Pancreas (tissue), 10 donors: ENCODE results near the gene LRRC32. TPM values are rescaled to one million over a fixed set of nuclear protein-coding genes. Genes with fewer than 3 reads are reported as not detected.
A peak's percentile ranks its signal among the peaks of the same experiment; 100 is the strongest.

Experiments
- ATAC-seq, 4 donors: fragments of 200-7000 bp; cut with Tn5 transposase; one replicate each; pipeline versions ENCODE4 v1.8.0 to v1.9.1; 2020; ENCODE audit warnings: mild to moderate bottlenecking in 4 of 4, moderate library complexity in 4 of 4
- DNase-seq, 6 donors: peaks; one replicate each; pipeline ENCODE4 v3.0.0-alpha.2; 2020
- FAIRE-seq: peaks from 2 replicates; lab custom pipeline; 2012; peaks lifted over from hg19 to GRCh38; lab: Jason Lieb, UNC
- H3K27ac ChIP-seq, 4 donors: fragments of 200-600 bp; sonication (generic); 1 replicate in 3 of 4; 2 replicates in 1 of 4; pipeline versions ENCODE4 v1.5.0 to v1.8.0; 2020
- H3K27me3 ChIP-seq, 4 donors: fragments of 200-600 bp; one replicate each; pipeline ENCODE4 v1.8.0; 2021
- H3K36me3 ChIP-seq, 3 donors: fragments of 200-600 bp; sonication (generic) in 1 of 3; one replicate each; pipeline versions ENCODE4 v1.5.0 to v1.8.0; 2020 to 2021
- H3K4me1 ChIP-seq, 3 donors: fragments of 200-600 bp; one replicate each; pipeline ENCODE4 v1.8.0; 2021
- H3K4me3 ChIP-seq, 4 donors: fragments of 200-600 bp; sonication (generic) in 2 of 4; one replicate each; pipeline versions ENCODE4 v1.5.0 to v1.8.0; 2020 to 2021
- H3K9me3 ChIP-seq, 4 donors: fragments of 200-600 bp; one replicate each; pipeline ENCODE4 v1.8.0; 2021
- WGBS, 2 donors: extraction: QIAGEN DNeasy Blood & Tissue Kit; methylation state at CpG; one replicate each; pipeline ENCODE4 v1.1.7; 2013; 5-methylcytosine and 5-hydroxymethylcytosine counted together
- intact Hi-C, 3 donors: fragments of 100-400 bp; cut with DNase I; formaldehyde crosslinking; loops; one replicate each; pipeline versions ENCODE4 v1.11.1 to v1.14.2; 2022
- polyA plus RNA-seq, 2 donors: library from polyadenylated mRNA; stranded (reverse); fragments of 200-250 nt; gene quantifications; one replicate each; pipeline ENCODE4 v1.2.3, GENCODE V29; 2013
- total RNA-seq, 6 donors: library from RNA; stranded (reverse); fragmentation: NEBNext Ultra II Directional in 4 of 6; extraction: Animal tissue kit (Norgen Biotek cat#: 25700) in 4 of 6; gene quantifications; one replicate each; pipeline versions ENCODE4 v1.2.1 to v1.2.4, GENCODE V29; 2021 to 2023
- TF ChIP-seq, protein P1 (sequence below), 4 donors: fragments of 200-600 bp; sonication (generic) in 3 of 4; IDR thresholded peaks; one replicate each; pipeline versions ENCODE4 v1.5.0 to v1.8.0; 2021; ENCODE audit warnings: antibody characterized with exemption in 4 of 4
- donor health status: healthy with polysubstance abuse.
- donor health status: DM: no; HTN: no; CAD: no; lungs with moderate emphysema.
- donor health status: DM: no; HTN: no; CAD: no.
- donor health status: control.
- donor health status: control.
- donor health status: Bipolar disorder and iron deficiency.
- donor health status: DM: yes; HTN: yes; CAD: no.
- donor health status: DM: no; HTN: no; CAD: no.
- donor health status: DM: no; HTN: no; CAD: no.
- donor health status: DM: yes; HTN: yes; CAD: no.

The LRRC32 gene, protein sequence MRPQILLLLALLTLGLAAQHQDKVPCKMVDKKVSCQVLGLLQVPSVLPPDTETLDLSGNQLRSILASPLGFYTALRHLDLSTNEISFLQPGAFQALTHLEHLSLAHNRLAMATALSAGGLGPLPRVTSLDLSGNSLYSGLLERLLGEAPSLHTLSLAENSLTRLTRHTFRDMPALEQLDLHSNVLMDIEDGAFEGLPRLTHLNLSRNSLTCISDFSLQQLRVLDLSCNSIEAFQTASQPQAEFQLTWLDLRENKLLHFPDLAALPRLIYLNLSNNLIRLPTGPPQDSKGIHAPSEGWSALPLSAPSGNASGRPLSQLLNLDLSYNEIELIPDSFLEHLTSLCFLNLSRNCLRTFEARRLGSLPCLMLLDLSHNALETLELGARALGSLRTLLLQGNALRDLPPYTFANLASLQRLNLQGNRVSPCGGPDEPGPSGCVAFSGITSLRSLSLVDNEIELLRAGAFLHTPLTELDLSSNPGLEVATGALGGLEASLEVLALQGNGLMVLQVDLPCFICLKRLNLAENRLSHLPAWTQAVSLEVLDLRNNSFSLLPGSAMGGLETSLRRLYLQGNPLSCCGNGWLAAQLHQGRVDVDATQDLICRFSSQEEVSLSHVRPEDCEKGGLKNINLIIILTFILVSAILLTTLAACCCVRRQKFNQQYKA
- total RNA-seq (10 to 100 TPM in 2 of 6 donors, 1 to 10 TPM in 4; 5.7 to 26.0 (median 8.9) TPM), polyA plus RNA-seq (10 to 100 TPM; 27.3 to 43.0 TPM)

DNA sequence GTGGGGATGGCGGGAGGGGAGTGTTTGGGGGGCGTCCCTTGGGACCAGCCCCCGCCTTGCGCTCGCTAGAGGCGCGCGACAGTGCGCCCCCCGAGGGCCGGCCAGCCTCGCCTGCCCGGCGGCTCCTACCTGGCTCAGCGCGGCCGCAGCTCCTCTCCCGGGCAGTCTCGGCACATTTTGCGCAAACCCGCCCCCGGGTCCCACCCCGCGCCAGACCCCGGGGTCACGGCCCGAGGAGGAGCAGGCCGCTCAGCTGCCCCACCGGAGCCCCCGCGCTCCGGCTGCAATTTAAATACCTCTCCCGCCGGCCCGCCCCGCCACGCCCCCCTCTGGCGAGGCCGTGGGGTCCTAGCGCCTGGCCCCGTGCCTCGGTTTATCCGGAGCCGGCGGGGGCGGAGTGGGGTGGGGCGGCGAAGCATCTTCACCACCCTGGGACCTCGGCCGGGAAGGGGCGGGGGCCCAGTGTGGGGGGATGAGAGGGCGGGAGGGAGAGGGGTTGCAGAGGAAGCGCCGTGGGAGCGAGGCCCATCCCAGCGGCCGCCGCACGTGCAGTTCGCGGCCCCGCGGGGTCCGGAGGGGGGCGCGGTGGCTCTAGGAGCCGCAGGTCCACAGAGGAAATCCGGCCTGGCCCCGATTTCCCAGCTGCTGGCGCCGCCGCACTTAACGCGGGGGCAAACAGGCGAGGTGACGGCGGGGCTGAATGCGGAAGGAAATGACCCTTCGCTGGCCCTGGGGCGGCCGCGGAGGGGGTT lies at the start of gene LRRC32:
Gene LRRC32 (minus strand): TSS at position 263 of the 752 bp plus-strand sequence. CDS start 4,793 bp downstream, outside the sequence.
- Histone ChIP-seq H3K36me3 (no peaks in the 10 kb centered on the region), H3K9me3 (no peaks in the 10 kb centered on the region), H3K27ac (peak within 1 kb of the TSS in 1 of 4 donors; percentile 46), H3K4me1 (no peaks in the 10 kb centered on the region), H3K27me3 (peaks cover 0 to 3% (median 0%) of the 10 kb centered on the region in 4 donors), H3K4me3 (peak within 1 kb of the TSS; percentile 3 to 55 (median 29))
- peak; percentile 21 to 60 (median 43) for ATAC-seq
- intact Hi-C loops: no loop called here
- no peak for FAIRE-seq
- 8 to 9% methylated on average over 55 to 82 of the region's 82 CpGs for WGBS, 2 donors
- TF ChIP-seq, protein P1, sequence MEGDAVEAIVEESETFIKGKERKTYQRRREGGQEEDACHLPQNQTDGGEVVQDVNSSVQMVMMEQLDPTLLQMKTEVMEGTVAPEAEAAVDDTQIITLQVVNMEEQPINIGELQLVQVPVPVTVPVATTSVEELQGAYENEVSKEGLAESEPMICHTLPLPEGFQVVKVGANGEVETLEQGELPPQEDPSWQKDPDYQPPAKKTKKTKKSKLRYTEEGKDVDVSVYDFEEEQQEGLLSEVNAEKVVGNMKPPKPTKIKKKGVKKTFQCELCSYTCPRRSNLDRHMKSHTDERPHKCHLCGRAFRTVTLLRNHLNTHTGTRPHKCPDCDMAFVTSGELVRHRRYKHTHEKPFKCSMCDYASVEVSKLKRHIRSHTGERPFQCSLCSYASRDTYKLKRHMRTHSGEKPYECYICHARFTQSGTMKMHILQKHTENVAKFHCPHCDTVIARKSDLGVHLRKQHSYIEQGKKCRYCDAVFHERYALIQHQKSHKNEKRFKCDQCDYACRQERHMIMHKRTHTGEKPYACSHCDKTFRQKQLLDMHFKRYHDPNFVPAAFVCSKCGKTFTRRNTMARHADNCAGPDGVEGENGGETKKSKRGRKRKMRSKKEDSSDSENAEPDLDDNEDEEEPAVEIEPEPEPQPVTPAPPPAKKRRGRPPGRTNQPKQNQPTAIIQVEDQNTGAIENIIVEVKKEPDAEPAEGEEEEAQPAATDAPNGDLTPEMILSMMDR (IDR thresholded peaks at IDR 0.05): no peak
- DNase-seq: peak in 3 of 6 donors; percentile 25 to 69 (median 63)

DNA sequence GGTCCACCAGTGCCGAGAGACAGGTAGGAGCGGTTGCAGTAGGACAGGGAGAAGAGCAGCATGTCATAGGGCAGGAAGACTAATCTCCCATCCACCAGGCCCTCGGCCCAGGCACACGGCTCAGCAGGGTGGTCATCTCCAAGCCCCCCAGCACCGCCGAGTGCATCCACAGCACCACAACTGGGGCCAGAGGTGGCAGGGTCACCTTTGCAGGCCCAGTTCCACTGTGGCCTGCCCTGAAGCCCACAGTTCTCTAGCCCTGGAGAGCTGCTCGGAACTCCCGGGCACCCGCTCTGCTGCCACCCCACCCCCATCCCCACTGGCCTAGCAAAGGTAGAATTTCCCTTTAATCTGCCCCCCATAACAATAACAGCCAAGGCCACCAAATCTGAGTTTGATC lies 49.1 kb upstream of the LRRC32 start:
- DNase-seq: no peak

DNA sequence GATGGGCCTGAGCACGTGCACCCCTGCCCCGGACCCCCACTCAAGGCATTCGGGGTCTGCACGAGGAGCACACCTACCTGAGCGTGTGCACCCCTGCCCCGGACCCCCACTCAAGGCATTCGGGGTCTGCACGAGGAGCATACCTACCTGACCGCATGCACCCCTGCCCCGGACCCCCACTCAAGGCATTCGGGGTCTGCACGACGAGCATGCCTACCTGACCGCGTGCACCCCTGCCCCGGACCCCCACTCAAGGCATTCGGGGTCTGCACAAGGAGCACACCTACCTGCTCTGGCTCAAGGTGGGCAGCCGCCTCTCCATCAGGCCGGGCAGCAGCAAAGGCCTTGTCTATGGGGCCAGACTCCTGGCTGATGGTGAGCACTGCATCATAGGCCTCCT lies 48.7 kb upstream of the LRRC32 start:
- H3K4me3 ChIP-seq: no peak overlapping the region
- 75 to 92% methylated on average over 17 to 19 of the region's 19 CpGs for WGBS, 2 donors
- TF ChIP-seq, protein P1 (IDR thresholded peaks at IDR 0.05): no peak
- no peaks in the 10 kb centered on the region for H3K36me3 ChIP-seq
- no peaks in the 10 kb centered on the region for H3K9me3 ChIP-seq
- no peak for ATAC-seq
- H3K4me1 ChIP-seq: no peaks in the 10 kb centered on the region
- DNase-seq: no peak
- intact Hi-C loops: no loop called here
- FAIRE-seq: no peak
- H3K27me3 ChIP-seq: no peaks in the 10 kb centered on the region
- H3K27ac ChIP-seq: no peak overlapping the region

More for the DNA sequence above, 49.1 kb upstream of the LRRC32 start:
- H3K4me3 ChIP-seq: no peak overlapping the region
- no peak for FAIRE-seq
- WGBS, 2 donors: 92 to 95% methylated on average over 9 of the region's 9 CpGs
- intact Hi-C loops: no loop called here
- H3K9me3 ChIP-seq: no peaks in the 10 kb centered on the region
- H3K27ac ChIP-seq: no peak overlapping the region
- TF ChIP-seq, protein P1 (IDR thresholded peaks at IDR 0.05): no peak
- H3K4me1 ChIP-seq: no peaks in the 10 kb centered on the region
- no peaks in the 10 kb centered on the region for H3K27me3 ChIP-seq
- ATAC-seq: no peak
- H3K36me3 ChIP-seq: no peaks in the 10 kb centered on the region

DNA sequence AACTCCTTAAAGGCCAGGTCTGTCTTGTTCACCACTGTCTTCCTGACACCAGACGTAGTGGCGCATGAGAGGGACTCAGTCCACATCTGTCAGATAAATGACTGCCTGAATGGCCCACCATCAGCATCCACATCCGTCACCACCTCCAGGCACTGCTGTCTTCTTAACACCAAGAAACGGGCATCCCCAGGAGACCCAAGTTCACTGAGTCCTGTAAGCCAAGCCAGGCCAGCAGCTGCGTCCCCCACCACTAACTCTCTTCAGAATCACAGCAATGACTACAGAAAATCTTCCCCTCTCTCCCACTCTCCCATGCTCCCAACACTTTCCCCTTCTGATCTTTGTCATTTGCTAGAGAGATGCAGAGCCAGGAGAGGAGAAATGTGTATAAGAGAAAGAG lies 47.3 kb upstream of the LRRC32 start:
- 91 to 93% methylated on average over 5 of the region's 5 CpGs for WGBS, 2 donors
- Histone ChIP-seq H3K36me3 (no peaks in the 10 kb centered on the region), H3K9me3 (no peaks in the 10 kb centered on the region), H3K27ac (no peak overlapping the region), H3K4me1 (no peaks in the 10 kb centered on the region), H3K27me3 (no peaks in the 10 kb centered on the region), H3K4me3 (no peak overlapping the region)
- DNase-seq: no peak
- no peak for FAIRE-seq
- ATAC-seq: no peak
- intact Hi-C loops: no loop called here
- TF ChIP-seq, protein P1 (IDR thresholded peaks at IDR 0.05): no peak
